K562 (cell line): ENCODE measurements around the gene KIF18B. TPM values are rescaled to one million over a fixed set of nuclear protein-coding genes. Genes with fewer than 3 reads are reported as not detected.

Experiments
- ATAC-seq: fragments of 200-7000 bp; cut with Tn5 transposase; 3 replicates; pipeline ENCODE4 v1.9.1; 2020; ENCODE audit warnings: moderate library complexity
- BruUV-seq: library from RNA; stranded (reverse); fragments of 400-500 nt; replicated peaks from 2 replicates; lab custom pipeline; 2021; lab: Mats Ljungman, UMichigan
- CTCF ChIA-PET: fragments of 300-600 bp; formaldehyde crosslinking; extraction: SDS; loops from one replicate; lab custom pipeline; 2021; ENCODE audit warnings: low intra/inter-chr PET ratio; lab: Yijun Ruan, JAX
- POLR2A ChIA-PET: fragments of 300-600, 350-650 bp; sonication (Branson Sonifier 250); formaldehyde crosslinking; extraction: SDS; loops from one replicate; lab custom pipeline; 2021; ENCODE audit warnings: antibody characterized with exemption, inconsistent platforms; lab: Yijun Ruan, JAX
- DNase-seq, 4 experiments: peaks; one replicate each; pipeline versions ENCODE4 v3.0.0 to v3.0.0-alpha.2; 2011 to 2018; ENCODE audit warnings: low spot score in 3 of 4, mixed read lengths in 3 of 4; ENCODE audit errors: extremely low read depth in 1 of 4
- FAIRE-seq: peaks from 2 replicates; lab custom pipeline; 2011; peaks lifted over from hg19 to GRCh38; lab: Jason Lieb, UNC
- H2AFZ ChIP-seq: 2 replicates; pipeline ENCODE4 v1.6.0; 2011; ENCODE audit warnings: low read depth, low read length, control low read depth, inconsistent platforms
- H3K27ac ChIP-seq: fragments of 200-600 bp; 3 replicates; pipeline ENCODE4 v1.8.0; 2011; ENCODE audit warnings: low read depth, mild to moderate bottlenecking, control low read depth, inconsistent platforms, low read length, moderate library complexity, mixed read lengths; ENCODE audit errors: extremely low read depth
- H3K27me3 ChIP-seq, 2 experiments: fragments of 300-600 bp in 1 of 2; 2 replicates in 1 of 2; 3 replicates in 1 of 2; pipeline versions ENCODE4 v1.6.0 to v1.8.0; 2011; ENCODE audit warnings: inconsistent platforms in 2 of 2, low read length in 2 of 2, mild to moderate bottlenecking in 1 of 2, mixed read lengths in 1 of 2, moderate library complexity in 1 of 2; ENCODE audit not compliant: control insufficient read depth in 2 of 2, insufficient read depth in 2 of 2
- H3K36me3 ChIP-seq: fragments of 300-600 bp; 3 replicates; pipeline ENCODE4 v1.8.0; 2011; ENCODE audit warnings: mild to moderate bottlenecking, low read length, inconsistent platforms; ENCODE audit not compliant: control insufficient read depth, insufficient read depth
- H3K4me1 ChIP-seq, 2 experiments: fragments of 200-600 bp in 1 of 2; replicated peaks in 1 of 2; 2 replicates in 1 of 2; 3 replicates in 1 of 2; pipeline versions ENCODE4 v1.5.1 to v1.8.0; 2011; ENCODE audit warnings: inconsistent platforms in 2 of 2, low read length in 2 of 2, mild to moderate bottlenecking in 1 of 2, mixed read lengths in 1 of 2, moderate library complexity in 1 of 2; ENCODE audit not compliant: control insufficient read depth in 2 of 2, insufficient read depth in 2 of 2
- H3K4me2 ChIP-seq: 2 replicates; pipeline ENCODE4 v1.6.1; 2011; ENCODE audit warnings: low read length, control low read depth, inconsistent platforms, mixed read lengths; ENCODE audit not compliant: insufficient read depth
- H3K4me3 ChIP-seq: fragments of 200-600 bp; sonication (generic), shearing (Covaris generic); 2 replicates; pipeline ENCODE4 v1.5.1; 2016; ENCODE audit warnings: control low read depth, inconsistent platforms
- H3K79me2 ChIP-seq: fragments of 200-600 bp; 3 replicates; pipeline ENCODE4 v1.8.0; 2011; ENCODE audit warnings: low read length, inconsistent platforms; ENCODE audit not compliant: control insufficient read depth, insufficient read depth
- H3K9ac ChIP-seq, 2 experiments: 2 replicates each; pipeline versions ENCODE4 v1.6.0 to v1.6.1; 2011; ENCODE audit warnings: low read depth in 2 of 2, low read length in 2 of 2, control low read depth in 1 of 2, inconsistent platforms in 1 of 2, mild to moderate bottlenecking in 1 of 2, mixed read lengths in 1 of 2; ENCODE audit not compliant: insufficient read depth in 1 of 2
- H3K9me1 ChIP-seq: one replicate; pipeline ENCODE4 v1.6.0; 2011; ENCODE audit warnings: inconsistent platforms, mild to moderate bottlenecking, low read length, moderate library complexity; ENCODE audit not compliant: control insufficient read depth, insufficient read depth
- H3K9me3 ChIP-seq: replicated peaks from 2 replicates; pipeline ENCODE4 v1.5.1; 2011; ENCODE audit warnings: low read depth, low read length, inconsistent platforms; ENCODE audit not compliant: control insufficient read depth, insufficient read depth
- H4K20me1 ChIP-seq: replicated peaks from 2 replicates; pipeline ENCODE4 v1.6.1; 2011; ENCODE audit warnings: low read length, inconsistent platforms, mixed read lengths; ENCODE audit not compliant: control insufficient read depth, insufficient read depth
- BMI1 ChIP-seq: fragments of 150-350 bp; IDR thresholded peaks from 2 replicates; pipeline ENCODE4 v1.6.1; 2014; ENCODE audit warnings: low read length
- CHD7 ChIP-seq: fragments of 200-600 bp; sonication (generic); IDR thresholded peaks from one replicate; pipeline ENCODE4 v1.6.1; 2012; ENCODE audit warnings: mild to moderate bottlenecking, low read depth, low read length, inconsistent platforms
- KLF16 ChIP-seq: IDR thresholded peaks from 2 replicates; pipeline ENCODE4 v1.6.1; 2016; ENCODE audit warnings: antibody characterized with exemption
- NCOR1 ChIP-seq: fragments of 450-650 bp; IDR thresholded peaks from 2 replicates; pipeline ENCODE4 v1.6.1; 2016; ENCODE audit warnings: mild to moderate bottlenecking, moderate library complexity
- RBFOX2 ChIP-seq: fragments of 200-400 bp; formaldehyde crosslinking; IDR thresholded peaks from 2 replicates; pipeline ENCODE4 v1.6.1; 2017; ENCODE audit warnings: low read depth, mild to moderate bottlenecking, low read length, moderate library complexity
- ZNF165 ChIP-seq: fragments of 250-450 bp; sonication (Bioruptor Pico); IDR thresholded peaks from 2 replicates; pipeline ENCODE4 v1.4.0; 2020; ENCODE audit warnings: borderline replicate concordance
- ZNF316 ChIP-seq: fragments of 450-650 bp; IDR thresholded peaks from 2 replicates; pipeline ENCODE4 v1.6.1; 2016
- WGBS: fragments of 100-300 bp; shearing (Covaris generic); methylation state at CpG from one replicate; pipeline ENCODE4 v1.1.6; 2016; ENCODE audit warnings: low coverage, mixed read lengths; ENCODE audit not compliant: insufficient coverage; ENCODE audit errors: missing lambda C conversion rate; 5-methylcytosine and 5-hydroxymethylcytosine counted together
- in situ Hi-C: fragments of 300-500 bp; cut with MboI; formaldehyde crosslinking; loops from 4 replicates; pipeline ENCODE4 v1.15.0; 2018; ENCODE audit warnings: inconsistent platforms, mixed read lengths
- intact Hi-C: fragments of 100-400 bp; cut with micrococcal nuclease; formaldehyde crosslinking; loops from 2 replicates; pipeline ENCODE4 v1.14.2; 2022
- polyA plus RNA-seq, 8 experiments: library from polyadenylated mRNA; depleted of rRNA in 4 of 8; stranded (reverse) in 5 of 8; unstranded in 3 of 8; fragments of >200 nt; fragmentation: Nextera tagmentation in 2 of 8; fragmentation: Illumina TruSeq in 1 of 8; extraction: Ambion mirVana in 2 of 8; extraction: Trizol in 1 of 8; gene quantifications; 2 replicates each; pipeline versions ENCODE4 v1.2.1 to v1.2.3, GENCODE V29; 2011 to 2014; ENCODE audit warnings: inconsistent platforms in 1 of 8, missing spikeins in 1 of 8
- total RNA-seq, 7 experiments: library from RNA; depleted of rRNA in 6 of 7; stranded (reverse); fragments of >200 nt in 6 of 7; fragmentation: Illumina TruSeq in 2 of 7; extraction: Trizol in 2 of 7; gene quantifications; 2 replicates each; pipeline versions ENCODE4 v1.2.1 to v1.2.3, GENCODE V29; 2011 to 2021; ENCODE audit warnings: low replicate concordance in 1 of 7

The KIF18B gene
- total and polyA plus RNA-seq, 9 of the 15 experiments (the other 6 are each of a cell fraction or from before 2014, with no cell fraction given) = 2.0 to 42.8 (median 13.2) TPM

GRCh38 chr17:44970136-44970741 is 22.7 kb upstream of the KIF18B start (continued):
- TF ChIP-seq RBFOX2 = no peak
- no peak for TF ChIP-seq KLF16
- no peak for TF ChIP-seq NCOR1
- no peak for TF ChIP-seq BMI1
- TF ChIP-seq ZNF165 = no peak

- intact Hi-C loops (no loop called here), in situ Hi-C loops (no loop called here)
- peaks cover 8% of the 10 kb centered on the region; the same call in 1 of the 2 replicates for H4K20me1 ChIP-seq
- TF ChIP-seq ZNF316 = peak; percentile 5; the same call in 1 of the 2 replicates
- TF ChIP-seq CHD7 = no peak
- ATAC-seq (no peak), DNase-seq (no peak), FAIRE-seq (no peak)
- no peak overlapping the region for H3K4me3 ChIP-seq
- ChIA-PET CTCF (no interaction called here), POLR2A (interaction anchor here (0.5 to 0.6 kb wide), 2 partner anchors 9 to 166 kb away, joined by 3 read pairs; partner anchors contain the start of gene ACBD4)
- no peak overlapping the region for H2AFZ ChIP-seq
- no TSS peak for BruUV-seq
- peaks cover 7 to 32% of the 10 kb centered on the region in 2 experiments; a peak in 4 of 5 replicates for H3K4me1 ChIP-seq
- WGBS = 12% methylated on average over 18 of the region's 19 CpGs
- no peaks in the 10 kb centered on the region for H3K9me3 ChIP-seq
- no peaks in the 10 kb centered on the region for H3K79me2 ChIP-seq
- H3K27me3 ChIP-seq = peaks cover 43 to 65% of the 10 kb centered on the region in 2 experiments
- peak overlapping the region in 1 of 2 experiments; percentile 89; a peak in 1 of 4 replicates for H3K9ac ChIP-seq
- H3K36me3 ChIP-seq = no peaks in the 10 kb centered on the region
- no peaks in the 10 kb centered on the region for H3K9me1 ChIP-seq
- H3K27ac ChIP-seq = no peak overlapping the region
- peak overlapping the region; percentile 77; the same call in 1 of the 2 replicates for H3K4me2 ChIP-seq
Observed at GRCh38 chr17:44969144-44969780, 21.7 kb upstream of the KIF18B start.
